Left cardiac atrium (tissue), 4 donors: ENCODE measurements around the gene TTC28. TPM values are rescaled to one million over a fixed set of nuclear protein-coding genes. Genes with fewer than 3 reads are reported as not detected.

ENCODE experiments used
- ATAC-seq, 2 donors: fragments of 200-7000 bp; cut with Tn5 transposase; one replicate each; pipeline ENCODE4 v1.9.1; 2020; ENCODE audit warnings: mild to moderate bottlenecking in 2 of 2, moderate library complexity in 2 of 2
- DNase-seq: peaks from one replicate; pipeline ENCODE4 v3.0.0-alpha.2; 2020
- intact Hi-C, 2 donors: fragments of 100-400 bp; cut with DNase I; formaldehyde crosslinking; loops; one replicate each; pipeline versions ENCODE4 v1.14.1 to v1.15.1; 2022 to 2023
- total RNA-seq, 2 donors: library from RNA; stranded (reverse); fragmentation: NEBNext Ultra II Directional; extraction: Animal tissue kit (Norgen Biotek cat#: 25700); gene quantifications; one replicate each; pipeline ENCODE4 v1.2.1, GENCODE V29; 2021
- donor health status: DM: no; HTN: yes; CAD: no.
- donor health status: DM: no; HTN: yes; CAD: no; lungs with severe emphysema.
- donor health status: DM: yes; HTN: yes; CAD: no.
- donor health status: Dilated cardiomyopathy.

TTC28 gene
- total RNA-seq, 2 donors from 2014 or later = 15.0 to 18.2 TPM

GRCh38 chr22:28120691-28121592 is 558.7 kb downstream of the TTC28 start:
- ATAC-seq = no peak
- DNase-seq = no peak
- intact Hi-C loops = no loop called here

DNA sequence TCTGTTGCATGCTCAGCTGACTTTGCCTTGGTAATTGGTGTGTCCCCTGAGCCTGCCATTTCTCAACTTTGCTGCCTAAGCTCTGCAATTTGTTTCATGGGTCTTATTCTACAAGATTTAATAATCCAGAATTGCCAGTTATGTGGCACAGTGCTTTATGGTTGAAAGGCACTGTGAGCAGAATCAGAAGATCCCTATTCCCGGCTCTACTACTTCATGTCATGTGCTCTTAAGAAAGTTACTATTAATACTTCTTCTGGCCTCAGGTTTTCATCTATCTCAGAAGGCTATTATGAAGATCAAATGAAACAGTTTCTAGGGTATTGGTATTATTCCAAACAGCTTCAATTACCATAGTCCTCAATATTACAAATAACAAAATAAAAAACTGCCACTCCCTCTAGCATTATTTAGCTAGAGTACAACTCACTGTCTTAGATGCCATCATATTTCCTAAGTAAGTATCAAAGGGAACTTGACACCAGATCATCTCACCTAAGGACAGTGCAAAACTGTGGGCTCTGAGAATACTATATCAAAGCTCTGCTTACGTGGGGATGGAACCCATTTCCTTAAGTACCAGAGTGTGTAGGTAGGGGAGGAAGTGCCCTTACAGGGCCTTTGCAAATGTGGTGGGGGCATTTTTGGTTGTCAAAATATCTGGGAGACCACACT is 560.5 kb downstream of the TTC28 start:
- DNase-seq = no peak
- no peak for ATAC-seq
- intact Hi-C loops = loop anchor here in 1 of 2 donors (10.0 kb wide), 1 partner anchor 64 kb away; no protein-coding TSS in a partner anchor

DNA sequence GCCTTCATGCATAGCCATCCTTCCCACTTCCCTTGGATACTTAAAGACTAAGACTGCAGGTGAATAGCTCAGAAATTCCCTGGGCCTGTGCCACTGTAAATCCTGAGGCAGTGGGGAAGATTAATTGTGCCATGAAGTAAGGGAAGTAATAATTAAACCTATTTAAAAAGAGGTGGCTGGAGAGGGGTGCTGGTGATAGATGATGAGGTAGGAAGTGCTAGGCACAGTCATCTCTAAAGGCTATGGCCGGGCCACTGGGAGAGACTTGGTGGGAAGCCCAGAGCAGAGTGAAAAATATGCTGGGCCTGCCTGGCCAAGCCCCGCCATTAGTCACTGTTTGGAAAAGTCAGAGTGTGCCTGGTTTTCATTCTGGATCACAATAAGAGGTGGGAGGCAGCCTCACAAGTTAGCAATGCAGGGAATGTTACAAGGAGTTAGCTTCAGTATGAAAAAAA is 563.4 kb downstream of the TTC28 start:
- DNase-seq = peak; percentile 59
- intact Hi-C loops = loop anchor here in 1 of 2 donors (10.0 kb wide), 1 partner anchor 61 kb away; no protein-coding TSS in a partner anchor
- peak; percentile 65 to 91 for ATAC-seq

DNA sequence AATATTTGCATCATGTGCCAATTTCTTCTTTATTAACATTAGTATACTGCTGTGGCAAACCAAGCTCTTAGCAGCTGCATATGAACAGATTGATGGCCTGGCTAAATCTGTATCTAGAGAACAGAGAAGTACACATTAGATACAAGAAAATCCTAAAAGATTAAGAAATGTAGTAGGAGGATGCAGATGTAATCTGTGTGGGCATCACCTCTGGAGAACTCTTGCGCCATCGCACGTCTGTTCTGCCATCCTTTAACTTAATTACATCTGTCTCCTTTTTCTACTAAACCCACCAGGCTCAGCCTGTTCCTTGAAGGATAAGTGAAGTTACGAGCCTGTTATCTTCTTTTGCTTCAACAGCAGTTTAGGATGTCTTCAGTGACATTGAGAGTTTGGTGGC is 564.2 kb downstream of the TTC28 start:
- ATAC-seq = no peak
- intact Hi-C loops = loop anchor here in 1 of 2 donors (10.0 kb wide), 1 partner anchor 61 kb away; no protein-coding TSS in a partner anchor
- DNase-seq = no peak

GRCh38 chr22:28112548-28113043 is 567.0 kb downstream of the TTC28 start:
- ATAC-seq (peak; percentile 55 to 81), DNase-seq (peak; percentile 44)
- intact Hi-C loops = loop anchor here in 1 of 2 donors (10.0 kb wide), 1 partner anchor 58 kb away; no protein-coding TSS in a partner anchor

GRCh38 chr22:28112190-28112544 is 567.5 kb downstream of the TTC28 start:
- DNase-seq (no peak), ATAC-seq (no peak)
- intact Hi-C loops = loop anchor here in 1 of 2 donors (10.0 kb wide), 1 partner anchor 57 kb away; no protein-coding TSS in a partner anchor

DNA sequence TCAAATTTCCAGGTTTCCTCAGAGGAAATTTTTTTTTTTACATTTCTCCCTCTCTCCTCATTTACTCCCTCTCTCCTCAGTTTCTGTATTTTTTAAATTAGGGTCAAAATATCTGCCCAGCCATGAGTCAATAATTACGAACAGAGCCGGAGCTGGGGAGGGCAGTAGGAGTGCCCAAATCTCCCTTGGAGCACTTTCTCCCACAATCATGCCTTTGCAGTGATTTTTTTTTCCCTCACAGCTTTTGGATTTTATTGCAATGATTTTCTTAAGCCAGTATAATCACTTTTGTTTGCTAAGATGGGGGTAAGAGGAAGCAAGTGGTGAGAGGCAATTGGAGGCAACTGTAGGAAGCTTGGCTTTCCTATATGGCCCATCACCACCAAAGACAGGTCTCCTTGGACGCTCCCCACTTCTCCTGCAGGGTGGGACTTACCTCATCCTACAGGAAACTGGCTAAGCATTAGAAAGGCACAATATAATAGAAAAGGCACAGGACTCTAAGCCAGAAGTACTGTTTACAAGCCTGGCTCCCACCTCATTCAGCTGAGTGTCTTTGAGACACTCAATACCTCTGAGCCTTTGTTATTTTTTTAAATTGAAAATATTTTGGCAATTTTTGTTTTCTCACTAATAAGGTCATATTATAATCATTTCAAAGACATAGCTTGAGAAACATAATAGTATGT is 568.0 kb downstream of the TTC28 start:
- intact Hi-C loops = loop anchor here in 1 of 2 donors (10.0 kb wide), 1 partner anchor 57 kb away; no protein-coding TSS in a partner anchor
- ATAC-seq = peak in 1 of 2 donors; percentile 14

GRCh38 chr22:28108851-28109250 is 570.8 kb downstream of the TTC28 start:
- intact Hi-C loops = no loop called here
- ATAC-seq = no peak
- no peak for DNase-seq

More for the DNA sequence above, 568.0 kb downstream of the TTC28 start:
- DNase-seq = no peak

GRCh38 chr22:28106617-28107016 is 573.0 kb downstream of the TTC28 start:
- ATAC-seq = no peak
- DNase-seq = no peak
- intact Hi-C loops = no loop called here

GRCh38 chr22:28105988-28106387 is 573.7 kb downstream of the TTC28 start:
- intact Hi-C loops = no loop called here
- ATAC-seq (no peak), DNase-seq (no peak)

- DNase-seq (no peak), ATAC-seq (peak; percentile 57 to 64)
- intact Hi-C loops = no loop called here
Measured at GRCh38 chr22:28105413-28105812, 574.2 kb downstream of the TTC28 start.

DNA sequence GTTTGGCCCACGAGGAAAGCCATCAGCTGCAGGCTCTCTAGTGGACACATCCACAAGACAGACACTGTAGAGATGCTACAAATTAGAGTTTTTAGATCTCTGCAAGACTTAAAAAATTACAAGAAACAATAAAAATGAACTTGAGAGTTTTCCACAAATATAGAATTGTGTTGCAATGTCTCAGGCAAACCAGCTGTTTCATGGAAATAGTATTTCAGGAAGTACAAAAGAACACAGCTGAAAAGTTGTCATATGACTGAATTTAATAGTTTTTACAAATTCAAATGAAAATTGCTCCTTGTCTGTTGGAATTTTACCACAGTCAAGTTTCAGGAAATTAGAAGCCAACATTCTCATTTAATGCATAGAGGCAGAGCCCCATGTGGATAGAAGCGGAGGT is 576.0 kb downstream of the TTC28 start:
- intact Hi-C loops = no loop called here
- no peak for DNase-seq
- ATAC-seq = no peak

DNA sequence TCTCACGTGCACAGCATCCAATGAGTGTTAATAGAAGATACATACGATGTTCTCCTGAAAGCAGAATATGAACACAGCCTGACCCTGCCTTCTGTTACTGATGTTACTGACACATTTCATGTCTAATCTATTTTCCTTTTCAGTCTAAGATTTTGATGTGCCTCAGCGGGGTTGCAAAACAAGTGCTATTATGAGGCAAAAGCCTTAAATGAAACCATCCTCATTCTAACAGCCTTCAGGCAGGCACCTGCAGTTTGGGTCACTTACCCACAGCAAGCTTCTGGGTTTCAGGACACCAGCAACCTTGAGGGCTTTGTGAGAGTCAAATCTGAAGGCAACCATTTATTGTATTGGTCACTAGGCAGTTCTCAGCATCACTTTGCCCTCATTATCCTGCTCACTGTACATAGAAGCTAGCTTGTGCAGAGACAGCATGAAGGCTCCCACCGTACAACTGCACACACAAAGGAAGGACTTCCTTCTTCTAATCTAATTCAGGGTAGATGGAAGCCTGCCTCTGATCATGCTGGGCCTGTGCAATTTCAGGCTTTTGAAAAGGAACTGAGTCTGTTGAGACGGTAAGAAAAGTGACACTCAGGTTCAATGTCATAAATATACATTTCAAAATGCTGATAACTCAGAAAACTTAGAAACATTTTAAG is 577.4 kb downstream of the TTC28 start:
- intact Hi-C loops = no loop called here
- DNase-seq = no peak
- ATAC-seq = no peak

GRCh38 chr22:28097627-28098026 is 582.0 kb downstream of the TTC28 start:
- DNase-seq = no peak
- intact Hi-C loops = no loop called here
- ATAC-seq = no peak

- no peak for ATAC-seq
- intact Hi-C loops = no loop called here
- no peak for DNase-seq
Measured at GRCh38 chr22:28096161-28096560, 583.5 kb downstream of the TTC28 start.

DNA sequence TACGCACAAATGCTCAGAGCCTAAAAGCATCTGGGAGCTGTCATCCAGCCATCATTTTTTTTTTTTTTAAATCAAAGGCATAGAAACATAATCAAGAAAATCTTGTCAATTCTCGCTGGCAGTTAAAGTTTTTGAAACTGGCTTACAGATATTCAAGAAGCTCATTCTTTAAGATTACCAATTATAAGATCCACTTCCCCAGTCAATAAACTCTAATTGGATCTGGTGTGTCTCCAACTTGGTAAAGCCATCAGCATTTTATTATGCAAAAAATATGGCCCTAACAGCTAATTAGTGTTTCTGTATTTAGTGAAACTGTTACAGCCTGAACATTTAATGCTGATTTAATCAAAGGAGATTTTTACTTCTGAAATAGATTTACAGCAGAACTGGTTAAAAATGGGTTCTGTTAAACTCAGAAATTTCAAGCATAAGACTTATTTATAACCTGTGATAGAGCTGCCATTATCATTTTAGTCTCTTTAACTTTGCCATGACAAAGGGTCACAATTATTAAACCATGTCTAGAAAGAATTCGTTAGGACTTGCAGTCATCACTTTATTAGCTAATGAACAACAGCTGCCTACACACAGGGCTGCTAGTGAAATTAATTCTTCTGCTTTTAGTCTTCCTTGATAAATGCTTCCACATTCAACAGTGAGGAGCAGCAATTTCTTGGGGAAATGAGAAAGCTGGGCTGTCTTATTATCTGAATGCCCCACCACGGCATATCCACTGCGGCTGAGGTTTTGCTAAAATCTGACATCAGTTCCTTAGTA is 584.1 kb downstream of the TTC28 start:
- intact Hi-C loops = no loop called here
- no peak for ATAC-seq
- DNase-seq = no peak

GRCh38 chr22:28094771-28095170 is 584.9 kb downstream of the TTC28 start:
- DNase-seq (no peak), ATAC-seq (no peak)
- intact Hi-C loops = no loop called here

- intact Hi-C loops = no loop called here
Measured at GRCh38 chr22:28093711-28094110, 585.9 kb downstream of the TTC28 start.

More at GRCh38 chr22:28093711-28094110, 585.9 kb downstream of the TTC28 start:
- DNase-seq (no peak), ATAC-seq (no peak)
